Measurements from ENCODE around the gene MLH1. TPM values are rescaled to one million over a fixed set of nuclear protein-coding genes. Genes with fewer than 3 reads are reported as not detected.
A peak's percentile ranks its signal among the peaks of the same experiment; 100 is the strongest.

MLH1 gene
- total and polyA plus RNA-seq, 2 donors (not counting 1 experiment from before 2014, with no cell fraction given): 34.4 to 62.3 TPM

GRCh38 chr3:36973139-36973538 lies 20.2 kb upstream of the MLH1 start:
- TF ChIP-seq EZH2 (IDR thresholded peaks at IDR 0.05; ENCODE audit: low read length, missing control alignments) (no peak), CTCF (conservative IDR thresholded peaks at IDR 0.05 in 1 of 2, IDR thresholded peaks at IDR 0.05 in 1 of 2; ENCODE audit: low read depth in 1 of 2, low read length in 2 of 2) (no peak)
- no peak overlapping the region for H3K4me2 ChIP-seq (ENCODE audit: extremely low read depth, insufficient read depth, low read length)
- H3K27me3 ChIP-seq (ENCODE audit: control insufficient read depth, insufficient read depth, low read length): no peaks in the 10 kb centered on the region

DNA sequence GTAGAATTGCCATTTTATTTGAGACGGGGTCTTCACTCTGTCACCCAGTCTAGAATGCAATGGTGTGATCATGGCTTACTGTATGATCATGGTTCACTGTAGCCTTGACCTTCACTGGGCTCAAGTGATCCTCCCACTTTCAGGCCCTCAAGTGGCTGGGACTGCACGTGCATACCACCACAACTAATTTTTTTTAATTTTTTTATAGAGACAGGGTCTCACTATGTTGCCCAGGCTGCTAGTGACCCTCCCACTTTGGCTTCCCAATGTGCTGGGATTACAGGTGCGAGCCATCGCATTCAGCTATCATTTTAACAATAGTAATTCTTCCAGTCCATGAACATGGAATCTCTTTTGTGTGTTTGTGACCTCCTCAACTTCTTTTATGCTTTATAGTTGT lies 12.3 kb upstream of the MLH1 start:
- Histone ChIP-seq H3K27ac (ENCODE audit: insufficient read depth, low read length) (no peak overlapping the region), H3K79me2 (ENCODE audit: control insufficient read depth, insufficient read depth, low read length) (no peaks in the 10 kb centered on the region), H3K4me1 (ENCODE audit: control insufficient read depth, extremely low read depth, insufficient read depth, low read length) (no peaks in the 10 kb centered on the region), H2AFZ (ENCODE audit: low read length) (no peak overlapping the region), H3K4me3 (replicated peaks in 1 of 4; ENCODE audit: control extremely low read depth in 1 of 4, insufficient read depth in 1 of 4, low read depth in 3 of 4, low read length in 4 of 4) (no peak overlapping the region), H3K27me3 (ENCODE audit: control insufficient read depth, insufficient read depth, low read length) (no peaks in the 10 kb centered on the region), H3K9ac (ENCODE audit: insufficient read depth, low read length) (no peak overlapping the region), H3K4me2 (ENCODE audit: extremely low read depth, insufficient read depth, low read length) (no peak overlapping the region), H3K9me3 (ENCODE audit: control insufficient read depth, insufficient read depth, low read depth, low read length) (no peaks in the 10 kb centered on the region), H3K36me3 (ENCODE audit: control insufficient read depth, insufficient read depth, low read length) (peaks cover 2% of the 10 kb centered on the region), H4K20me1 (ENCODE audit: control insufficient read depth, extremely low read depth, insufficient read depth, low read length) (no peaks in the 10 kb centered on the region)
- no peak for DNase-seq (ENCODE audit: low read depth in 2 of 2)
- TF ChIP-seq EZH2 (IDR thresholded peaks at IDR 0.05; ENCODE audit: low read length, missing control alignments): no peak
- no peak for TF ChIP-seq CTCF (conservative IDR thresholded peaks at IDR 0.05 in 1 of 2, IDR thresholded peaks at IDR 0.05 in 1 of 2; ENCODE audit: low read depth in 1 of 2, low read length in 2 of 2)

More at GRCh38 chr3:36973139-36973538, 20.2 kb upstream of the MLH1 start:
- Histone ChIP-seq H3K36me3 (ENCODE audit: control insufficient read depth, insufficient read depth, low read length) (no peaks in the 10 kb centered on the region), H3K4me3 (replicated peaks in 1 of 4; ENCODE audit: control extremely low read depth in 1 of 4, insufficient read depth in 1 of 4, low read depth in 3 of 4, low read length in 4 of 4) (no peak overlapping the region), H3K4me1 (ENCODE audit: control insufficient read depth, extremely low read depth, insufficient read depth, low read length) (peaks cover 3% of the 10 kb centered on the region), H3K9me3 (ENCODE audit: control insufficient read depth, insufficient read depth, low read depth, low read length) (no peaks in the 10 kb centered on the region), H3K9ac (ENCODE audit: insufficient read depth, low read length) (no peak overlapping the region), H3K79me2 (ENCODE audit: control insufficient read depth, insufficient read depth, low read length) (no peaks in the 10 kb centered on the region), H3K27ac (ENCODE audit: insufficient read depth, low read length) (no peak overlapping the region), H2AFZ (ENCODE audit: low read length) (no peak overlapping the region), H4K20me1 (ENCODE audit: control insufficient read depth, extremely low read depth, insufficient read depth, low read length) (no peaks in the 10 kb centered on the region)
- DNase-seq (ENCODE audit: low read depth in 2 of 2): no peak

- Histone ChIP-seq H3K4me2 (ENCODE audit: extremely low read depth, insufficient read depth, low read length) (peak overlapping the region; percentile 4), H3K27me3 (ENCODE audit: control insufficient read depth, insufficient read depth, low read length) (no peaks in the 10 kb centered on the region), H2AFZ (ENCODE audit: low read length) (no peak overlapping the region), H3K9me3 (ENCODE audit: control insufficient read depth, insufficient read depth, low read depth, low read length) (no peaks in the 10 kb centered on the region), H3K4me3 (replicated peaks in 1 of 4; ENCODE audit: control extremely low read depth in 1 of 4, insufficient read depth in 1 of 4, low read depth in 3 of 4, low read length in 4 of 4) (no peak overlapping the region), H3K9ac (ENCODE audit: insufficient read depth, low read length) (no peak overlapping the region), H3K27ac (ENCODE audit: insufficient read depth, low read length) (no peak overlapping the region), H4K20me1 (ENCODE audit: control insufficient read depth, extremely low read depth, insufficient read depth, low read length) (peaks cover 3% of the 10 kb centered on the region), H3K4me1 (ENCODE audit: control insufficient read depth, extremely low read depth, insufficient read depth, low read length) (peaks cover 5% of the 10 kb centered on the region), H3K36me3 (ENCODE audit: control insufficient read depth, insufficient read depth, low read length) (peaks cover 8% of the 10 kb centered on the region), H3K79me2 (ENCODE audit: control insufficient read depth, insufficient read depth, low read length) (peaks cover 42% of the 10 kb centered on the region)
- no peak for DNase-seq (ENCODE audit: low read depth in 2 of 2)
- TF ChIP-seq EZH2 (IDR thresholded peaks at IDR 0.05; ENCODE audit: low read length, missing control alignments): no peak
- no peak for TF ChIP-seq CTCF (conservative IDR thresholded peaks at IDR 0.05 in 1 of 2, IDR thresholded peaks at IDR 0.05 in 1 of 2; ENCODE audit: low read depth in 1 of 2, low read length in 2 of 2)
Measured at GRCh38 chr3:36988356-36988755, 5.0 kb upstream of the MLH1 start.

Measured in fibroblast of lung (primary cell).